CD4-positive, alpha-beta T cell (primary cell): Measurements from ENCODE around the gene SH3GLB2. TPM values are rescaled to one million over a fixed set of nuclear protein-coding genes. Genes with fewer than 3 reads are reported as not detected.

ENCODE experiments used
- ATAC-seq: fragments of 200-7000 bp; cut with Tn5 transposase; one replicate; pipeline ENCODE4 v1.10.0; 2022; ENCODE audit warnings: mild to moderate bottlenecking; ENCODE audit not compliant: poor library complexity
- CTCF ChIA-PET: fragments of 350-600 bp; sonication (Branson Sonifier 250); formaldehyde crosslinking; loops from one replicate; lab custom pipeline; 2021; ENCODE audit warnings: antibody characterized with exemption, inconsistent platforms; lab: Charles Lee
- POLR2A ChIA-PET: fragments of 350-600 bp; sonication (Branson Sonifier 250); formaldehyde crosslinking; loops from one replicate; lab custom pipeline; 2021; ENCODE audit warnings: antibody characterized with exemption, inconsistent platforms; lab: Charles Lee
- DNase-seq, 14 experiments: peaks; one replicate each; pipeline ENCODE4 v3.0.0-alpha.2; 2013 to 2020; ENCODE audit warnings: mixed read lengths in 2 of 14
- H3K27ac ChIP-seq, 2 donors: one replicate each; pipeline versions ENCODE4 v1.5.1 to v1.7.0; 2013; ENCODE audit warnings: low read length in 2 of 2, low read depth in 1 of 2, mild to moderate bottlenecking in 1 of 2
- H3K27me3 ChIP-seq, 2 experiments: 1 replicate in 1 of 2; 2 replicates in 1 of 2; pipeline versions ENCODE4 v1.6.1 to v1.7.0; 2013; ENCODE audit warnings: low read length in 2 of 2, control low read depth in 1 of 2, mild to moderate bottlenecking in 1 of 2, moderate library complexity in 1 of 2; ENCODE audit not compliant: insufficient read depth in 2 of 2, control insufficient read depth in 1 of 2
- H3K36me3 ChIP-seq: one replicate; pipeline ENCODE4 v1.6.1; 2013; ENCODE audit warnings: low read length, control low read depth; ENCODE audit not compliant: insufficient read depth
- H3K4me1 ChIP-seq: one replicate; pipeline ENCODE4 v1.6.1; 2013; ENCODE audit warnings: low read length, control low read depth; ENCODE audit not compliant: insufficient read depth
- H3K4me3 ChIP-seq: one replicate; pipeline ENCODE4 v1.5.1; 2013; ENCODE audit warnings: mild to moderate bottlenecking, low read length, moderate library complexity
- H3K9me3 ChIP-seq, 2 experiments: 1 replicate in 1 of 2; 2 replicates in 1 of 2; pipeline versions ENCODE4 v1.6.1 to v1.7.0; 2013; ENCODE audit warnings: low read length in 2 of 2, mild to moderate bottlenecking in 2 of 2, control low read depth in 1 of 2, moderate library complexity in 1 of 2; ENCODE audit not compliant: control insufficient read depth in 1 of 2, insufficient read depth in 1 of 2
- H3K27ac Mint-ChIP-seq: one replicate; pipeline ENCODE4 v1.8.0; 2020; ENCODE audit warnings: mixed read lengths
- H3K27me3 Mint-ChIP-seq: one replicate; pipeline ENCODE4 v1.8.0; 2021; ENCODE audit warnings: mixed read lengths
- H3K36me3 Mint-ChIP-seq: one replicate; pipeline ENCODE4 v1.8.0; 2021; ENCODE audit warnings: low read depth, mixed read lengths
- H3K4me1 Mint-ChIP-seq: one replicate; pipeline ENCODE4 v1.8.0; 2021; ENCODE audit warnings: low read depth, mixed read lengths
- H3K4me3 Mint-ChIP-seq: one replicate; pipeline ENCODE4 v1.8.0; 2020; ENCODE audit warnings: mild to moderate bottlenecking, mixed read lengths
- H3K9me3 Mint-ChIP-seq: one replicate; pipeline ENCODE4 v1.8.0; 2020; ENCODE audit warnings: mixed read lengths
- CTCF ChIP-seq: fragments of 200-600 bp; IDR thresholded peaks from one replicate; pipeline ENCODE4 v1.8.0; 2022; ENCODE audit warnings: antibody characterized with exemption, mild to moderate bottlenecking
- intact Hi-C, 2 experiments: fragments of 100-400 bp; cut with DNase I in 1 of 2; cut with micrococcal nuclease in 1 of 2; formaldehyde crosslinking; loops; one replicate each; pipeline versions ENCODE4 v1.15.1 to v1.9.0; 2023 to 2025; cut with DNase I, micrococcal nuclease
- total RNA-seq, 174 experiments: library from RNA in 2 of 174; stranded (reverse) in 2 of 174; gene quantifications; one replicate each; pipeline ENCODE4 v1.2.3 and lab custom pipeline; 2021 to 2026

The SH3GLB2 gene
- total RNA-seq, 2 experiments from 2014 or later, result 65.6 to 69.1 TPM

GRCh38 chr9:129010267-129010975, 17.7 kb downstream of the SH3GLB2 start:
- peaks cover 85% of the 10 kb centered on the region for H3K36me3 ChIP-seq
- POLR2A ChIA-PET, result no interaction called here

GRCh38 chr9:129009584-129010141, 18.5 kb downstream of the SH3GLB2 start:
- H3K36me3 Mint-ChIP-seq, result peaks cover 59% of the 10 kb centered on the region
- H3K4me3 Mint-ChIP-seq, result no peak overlapping the region
- ATAC-seq, result no peak
- Histone ChIP-seq H3K27me3 (no peaks in the 10 kb centered on the region), H3K27ac (no peak overlapping the region), H3K36me3 (peaks cover 87% of the 10 kb centered on the region), H3K4me1 (peaks cover 4% of the 10 kb centered on the region), H3K9me3 (no peaks in the 10 kb centered on the region), H3K4me3 (no peak overlapping the region)
- intact Hi-C loops, result no loop called here
- DNase-seq, result peak in 1 of 14 experiments; percentile 18
- TF ChIP-seq CTCF, result no peak
- no peak overlapping the region for H3K27ac Mint-ChIP-seq
- no peaks in the 10 kb centered on the region for H3K27me3 Mint-ChIP-seq
- no peaks in the 10 kb centered on the region for H3K9me3 Mint-ChIP-seq
- ChIA-PET CTCF (no interaction called here), POLR2A (no interaction called here)
- H3K4me1 Mint-ChIP-seq, result no peaks in the 10 kb centered on the region

More at GRCh38 chr9:129010267-129010975, 17.7 kb downstream of the SH3GLB2 start:
- Mint-ChIP-seq H3K4me3 (no peak overlapping the region), H3K4me1 (no peaks in the 10 kb centered on the region), H3K27ac (no peak overlapping the region), H3K36me3 (peaks cover 57% of the 10 kb centered on the region), H3K9me3 (no peaks in the 10 kb centered on the region), H3K27me3 (no peaks in the 10 kb centered on the region)
- intact Hi-C loops, result no loop called here
- no peak overlapping the region for H3K27ac ChIP-seq
- no peaks in the 10 kb centered on the region for H3K27me3 ChIP-seq
- no peak for TF ChIP-seq CTCF
- no peak overlapping the region for H3K4me3 ChIP-seq
- DNase-seq (no peak), ATAC-seq (no peak)
- CTCF ChIA-PET, result interaction anchor here (0.6 kb wide), 1 partner anchor 1207 kb away, joined by 4 read pairs; no protein-coding TSS in a partner anchor
- no peaks in the 10 kb centered on the region for H3K9me3 ChIP-seq
- H3K4me1 ChIP-seq, result peaks cover 4% of the 10 kb centered on the region

GRCh38 chr9:129008986-129009583, 19.0 kb downstream of the SH3GLB2 start:
- ChIA-PET POLR2A (no interaction called here), CTCF (no interaction called here)
- ATAC-seq (no peak), DNase-seq (peak in 1 of 14 experiments; percentile 16)
- intact Hi-C loops, result no loop called here
- no peak for TF ChIP-seq CTCF
- peaks cover 57% of the 10 kb centered on the region for H3K36me3 Mint-ChIP-seq
- no peak overlapping the region for H3K4me3 Mint-ChIP-seq
- H3K9me3 ChIP-seq, result no peaks in the 10 kb centered on the region
- peaks cover 82% of the 10 kb centered on the region for H3K36me3 ChIP-seq
- H3K27me3 ChIP-seq, result no peaks in the 10 kb centered on the region
- no peak overlapping the region for H3K27ac ChIP-seq
- no peaks in the 10 kb centered on the region for H3K4me1 Mint-ChIP-seq
- peaks cover 4% of the 10 kb centered on the region for H3K4me1 ChIP-seq
- H3K9me3 Mint-ChIP-seq, result no peaks in the 10 kb centered on the region
- H3K27ac Mint-ChIP-seq, result no peak overlapping the region
- H3K27me3 Mint-ChIP-seq, result no peaks in the 10 kb centered on the region
- no peak overlapping the region for H3K4me3 ChIP-seq
